ENCODE results near the gene DHDDS. TPM values are rescaled to one million over a fixed set of nuclear protein-coding genes. Genes with fewer than 3 reads are reported as not detected.

DHDDS gene
- total RNA-seq, 1 donor from 2014 or later = 25.7 TPM

DNA sequence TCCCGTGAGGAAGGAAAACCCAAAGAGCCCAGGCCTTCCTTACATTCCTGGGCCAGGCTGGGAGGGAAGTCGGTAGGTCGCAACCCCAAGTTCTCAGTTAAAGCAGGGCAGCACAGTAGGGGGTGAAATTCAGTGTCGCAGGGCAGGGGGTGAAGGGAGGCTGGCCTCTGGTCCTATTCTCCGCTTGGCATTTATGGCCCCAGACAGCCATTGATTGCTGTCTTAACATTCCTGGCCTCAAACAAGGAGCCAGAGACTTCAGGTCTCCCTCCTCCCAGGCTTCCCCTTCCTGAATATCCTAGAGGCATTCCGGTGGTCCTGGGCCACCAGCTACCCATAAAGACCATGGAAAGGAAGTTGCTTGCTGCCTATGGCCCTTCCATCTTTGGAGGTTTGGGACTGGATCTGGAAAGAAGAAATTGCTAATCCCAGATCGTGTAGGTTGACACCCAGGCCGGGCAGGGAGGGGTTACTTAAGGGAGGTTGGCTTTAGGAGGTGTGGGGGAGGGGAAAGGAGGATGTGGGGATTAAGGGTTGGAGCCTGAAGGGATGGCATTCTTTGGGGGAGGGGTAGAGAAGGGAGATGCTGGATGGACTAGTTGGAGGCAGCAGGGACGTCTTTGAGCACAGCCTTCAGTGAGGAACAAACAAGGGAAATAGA lies 19.8 kb upstream of the DHDDS start:
- no peak for ATAC-seq
- intact Hi-C loops (cut with DNase I) = no loop called here
- no peak for DNase-seq (ENCODE audit: missing footprints)

DNA sequence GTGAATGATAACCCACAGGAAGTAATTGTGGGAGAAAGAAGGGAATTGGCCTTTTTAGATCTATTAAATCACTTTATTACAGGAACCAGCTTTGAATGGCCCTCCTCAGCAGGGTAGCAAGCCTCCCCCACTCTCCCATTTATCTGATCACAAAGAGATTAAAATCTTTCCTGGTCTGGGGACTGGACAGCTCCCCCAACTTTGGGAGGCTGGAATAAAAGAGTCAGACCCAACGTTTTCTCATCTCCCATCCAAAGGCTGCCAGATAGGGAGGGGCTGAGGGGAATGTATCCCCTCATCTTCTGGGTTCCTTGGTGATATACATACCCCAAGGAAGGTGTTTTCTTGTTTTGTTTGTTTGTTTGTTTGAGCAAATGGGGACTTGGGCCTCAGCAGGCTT lies 19.1 kb upstream of the DHDDS start:
- ATAC-seq = no peak
- DNase-seq (ENCODE audit: missing footprints) = no peak
- intact Hi-C loops (cut with DNase I) = no loop called here

DNA sequence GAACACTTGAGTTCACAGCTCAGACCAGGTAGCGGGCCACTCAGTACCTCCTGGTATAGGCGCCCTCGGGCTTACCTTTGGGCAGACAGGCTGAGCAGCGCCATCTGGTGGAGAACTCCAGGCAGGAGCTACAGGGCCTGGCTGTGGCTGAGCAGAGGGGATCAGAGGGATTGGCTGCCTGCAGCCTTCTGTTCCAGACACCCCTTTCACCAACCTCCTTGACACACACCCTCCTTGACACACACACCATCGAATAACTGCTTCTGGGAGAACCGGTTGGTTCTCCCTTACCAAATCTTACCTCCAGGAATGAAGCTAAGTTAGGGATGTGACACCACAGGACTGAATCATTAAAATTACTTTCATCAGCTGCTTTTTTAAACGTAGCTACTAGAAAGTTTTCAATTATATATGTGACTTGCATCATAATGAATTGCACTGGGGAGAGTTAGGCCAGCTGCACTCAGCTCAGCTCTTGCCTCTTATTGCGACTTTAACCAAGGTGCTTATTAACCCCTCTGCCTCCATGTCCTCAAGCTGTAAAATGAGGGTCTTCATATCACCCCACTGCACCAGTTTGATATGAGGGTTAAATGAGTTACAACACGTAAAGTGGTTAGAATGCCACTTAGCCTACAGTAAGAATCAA lies 14.9 kb upstream of the DHDDS start:
- ATAC-seq = peak; percentile 65
- intact Hi-C loops (cut with DNase I) = no loop called here
- peak; percentile 82 for DNase-seq (ENCODE audit: missing footprints)

DNA sequence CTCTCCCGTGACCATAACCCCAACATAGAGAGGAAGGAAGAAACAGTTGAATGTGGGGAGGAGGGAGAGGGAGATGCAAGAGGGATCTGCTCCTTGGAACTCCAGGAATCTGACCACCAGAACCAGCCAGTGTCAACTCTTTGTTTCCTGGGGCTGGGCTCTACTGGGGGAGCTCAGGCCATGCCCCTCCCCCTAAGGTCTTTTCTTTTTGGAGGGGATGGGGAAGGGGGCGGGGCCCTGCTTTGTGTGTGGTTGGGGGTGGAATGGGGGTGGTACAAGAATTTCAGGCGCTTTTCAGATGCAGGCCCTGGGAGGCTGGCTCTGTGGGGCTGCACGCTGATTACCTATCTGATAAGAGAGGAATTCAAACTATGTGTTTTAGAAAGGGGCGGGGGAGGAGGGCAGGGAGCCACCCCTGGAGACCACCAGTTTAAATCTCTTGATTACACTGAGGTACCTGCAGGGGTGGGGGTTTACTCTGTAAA lies 13.2 kb upstream of the DHDDS start:
- DNase-seq (ENCODE audit: missing footprints) (no peak), ATAC-seq (no peak)
- intact Hi-C loops (cut with DNase I) = no loop called here

DNA sequence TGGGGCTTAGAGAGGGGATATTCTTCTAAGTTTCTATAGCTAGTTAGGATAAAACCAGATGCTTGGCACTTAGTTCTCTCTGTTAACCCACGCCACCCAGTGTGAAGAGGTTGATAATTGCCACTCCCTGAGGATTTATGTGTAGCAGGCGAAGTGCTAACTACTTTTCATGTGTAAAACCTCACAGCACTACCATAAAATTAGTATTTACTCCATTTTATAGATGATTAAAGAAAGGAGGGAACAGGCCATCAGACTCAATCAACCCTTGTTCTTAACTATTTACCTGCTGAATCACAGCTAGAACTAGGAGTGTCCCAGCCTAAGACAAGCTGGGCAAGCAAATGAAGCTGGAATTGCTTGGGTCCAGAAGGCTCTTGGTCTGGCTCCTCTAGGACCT lies 12.6 kb upstream of the DHDDS start:
- ATAC-seq (no peak), DNase-seq (ENCODE audit: missing footprints) (no peak)
- intact Hi-C loops (cut with DNase I) = no loop called here

DNA sequence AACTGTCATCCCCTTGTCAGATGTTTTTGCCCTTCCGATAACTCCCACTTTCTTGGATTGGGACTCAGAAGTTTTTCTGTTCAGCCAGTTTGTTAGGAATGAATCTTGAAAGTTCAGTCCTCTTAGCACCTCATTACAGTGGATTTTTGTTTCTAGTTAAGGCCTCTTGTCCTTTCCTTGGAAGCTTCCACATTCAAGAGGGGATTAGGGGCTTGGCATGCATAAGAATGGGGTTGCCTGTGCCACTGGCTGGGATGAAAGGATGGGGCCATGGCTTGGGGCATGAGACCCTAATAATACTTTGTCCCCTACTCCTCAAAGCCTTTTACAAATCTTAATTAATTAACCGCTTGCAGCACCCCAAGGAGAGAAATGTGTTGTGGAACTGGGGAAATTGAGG lies 2.4 kb upstream of the DHDDS start:
- DNase-seq (ENCODE audit: missing footprints) (no peak), ATAC-seq (no peak)

DNA sequence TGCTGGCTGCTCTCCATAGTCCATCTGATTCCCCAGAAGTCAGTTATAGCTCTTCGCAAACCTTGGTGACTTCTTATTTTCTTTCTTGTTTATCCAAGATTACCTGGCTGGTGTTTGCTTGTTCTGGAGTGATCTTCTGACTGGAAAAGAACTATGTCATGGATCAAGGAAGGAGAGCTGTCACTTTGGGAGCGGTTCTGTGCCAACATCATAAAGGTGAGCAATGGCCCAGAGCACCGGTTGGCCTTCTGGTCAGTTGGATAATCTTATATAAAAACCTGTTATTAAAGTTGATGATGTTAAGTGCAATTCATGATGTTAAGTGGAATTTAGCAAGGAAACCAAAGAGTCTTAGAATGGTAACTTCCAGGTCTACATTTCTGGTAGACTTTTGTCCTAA lies 672 bp downstream of the DHDDS start:
- intact Hi-C loops (cut with DNase I) = no loop called here
- DNase-seq (ENCODE audit: missing footprints) (no peak), ATAC-seq (no peak)

More for the DNA sequence above, 2.4 kb upstream of the DHDDS start:
- intact Hi-C loops (cut with DNase I) = no loop called here

DNA sequence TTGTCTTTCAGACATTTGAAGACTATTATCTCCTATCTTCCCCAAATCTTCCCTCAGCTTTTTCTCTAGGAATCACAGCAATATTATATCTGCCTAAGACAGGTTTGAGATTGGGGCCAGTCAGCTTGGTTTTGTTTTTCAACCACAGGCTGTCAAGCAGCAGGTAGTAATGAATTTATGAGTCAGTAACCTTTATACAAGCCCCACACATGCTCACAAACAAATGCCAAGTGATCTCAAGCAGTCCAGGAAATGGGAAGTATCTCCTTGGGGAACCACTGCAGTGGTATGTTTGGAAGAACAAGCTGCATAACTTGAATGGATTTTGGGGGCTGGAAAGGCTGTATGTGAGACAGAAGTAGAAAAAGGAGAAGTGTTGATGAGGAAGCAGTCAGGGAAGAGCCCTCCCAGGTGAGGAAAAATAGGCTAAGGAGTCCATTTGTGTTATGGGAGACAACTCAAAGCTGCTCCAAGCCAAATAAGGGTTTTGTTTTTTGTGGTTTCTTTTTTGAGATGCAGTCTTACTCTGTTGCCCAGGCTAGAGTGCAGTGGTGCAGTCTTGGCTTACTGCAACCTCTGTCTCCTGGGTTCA lies 2.1 kb downstream of the DHDDS start:
- intact Hi-C loops (cut with DNase I) = no loop called here
- no peak for ATAC-seq
- no peak for DNase-seq (ENCODE audit: missing footprints)

DNA sequence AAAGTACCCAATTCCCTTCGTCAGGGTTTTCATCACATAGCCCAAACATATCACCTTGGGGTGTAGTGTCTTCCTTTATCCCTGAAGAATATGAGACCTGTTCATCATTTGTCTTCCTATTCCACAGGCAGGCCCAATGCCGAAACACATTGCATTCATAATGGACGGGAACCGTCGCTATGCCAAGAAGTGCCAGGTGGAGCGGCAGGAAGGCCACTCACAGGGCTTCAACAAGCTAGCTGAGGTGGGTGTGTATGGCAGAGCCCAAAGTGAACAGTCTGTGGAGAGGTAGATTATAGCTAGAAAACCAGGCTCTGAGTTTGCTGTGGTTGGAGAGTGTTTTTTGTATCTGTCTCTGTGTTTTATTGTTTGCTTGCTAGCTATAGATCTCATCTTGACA lies 5.9 kb downstream of the DHDDS start:
- DNase-seq (ENCODE audit: missing footprints) (no peak), ATAC-seq (no peak)
- intact Hi-C loops (cut with DNase I) = no loop called here

DNA sequence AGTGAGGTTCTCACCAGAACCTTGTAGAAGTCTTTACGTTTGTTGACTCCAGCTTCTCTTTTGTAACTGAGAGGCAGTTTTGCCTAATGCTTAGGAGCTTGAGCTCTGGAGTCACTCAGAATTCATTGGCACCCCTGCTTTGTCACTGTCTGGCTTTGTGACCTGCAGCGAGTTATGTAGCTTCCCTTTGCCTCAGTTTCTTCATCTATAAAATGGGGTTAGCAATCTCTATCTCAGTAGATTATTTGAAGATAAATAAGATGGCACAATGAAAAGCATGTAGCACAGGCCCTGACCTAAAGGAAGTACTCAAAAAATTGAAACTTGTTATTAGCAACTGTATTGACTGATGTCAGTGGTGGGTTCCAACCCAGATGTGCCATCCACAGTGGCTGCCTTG lies 8.1 kb downstream of the DHDDS start:
- DNase-seq (ENCODE audit: missing footprints) (no peak), ATAC-seq (no peak)
- intact Hi-C loops (cut with DNase I) = no loop called here

DNA sequence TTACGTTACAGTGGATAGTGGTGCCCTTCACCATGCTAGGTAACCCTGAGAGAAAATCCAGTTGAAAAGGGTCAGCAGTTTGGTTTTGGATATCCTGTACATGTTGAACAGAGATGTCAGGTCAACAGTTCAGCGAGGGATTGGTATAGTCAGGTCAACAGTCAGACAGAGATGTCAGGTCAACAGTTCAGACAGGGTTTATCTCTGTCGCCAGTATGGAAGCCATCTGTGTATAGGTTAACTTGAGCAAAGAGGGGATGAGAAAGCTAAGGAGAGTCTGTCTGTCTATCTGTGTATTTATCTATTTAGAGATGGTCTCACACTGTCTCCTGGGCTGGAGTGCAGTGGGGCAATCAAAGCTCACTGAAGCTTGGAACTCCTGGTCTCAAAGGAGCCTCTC lies 17.7 kb downstream of the DHDDS start:
- ATAC-seq = no peak
- intact Hi-C loops (cut with DNase I) = no loop called here
- no peak for DNase-seq (ENCODE audit: missing footprints)

DNA sequence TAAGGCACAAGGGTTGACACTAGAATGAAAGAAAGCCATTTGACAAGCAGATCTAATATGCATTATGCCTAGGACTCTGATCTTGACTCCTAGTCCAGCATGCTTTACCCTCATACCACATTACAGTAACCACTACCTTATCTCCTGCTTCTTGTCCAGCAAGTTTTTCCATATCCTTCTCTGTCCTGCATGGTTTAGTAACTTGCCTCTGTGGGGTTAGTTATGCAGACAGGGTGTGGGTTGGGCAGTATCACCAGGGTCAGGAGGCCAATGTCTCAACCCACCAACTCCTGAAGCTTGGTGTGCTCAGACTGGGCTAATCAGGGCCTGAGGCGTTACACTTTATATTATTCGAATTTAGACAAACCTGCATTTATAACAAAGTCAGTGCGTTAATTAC lies 18.8 kb downstream of the DHDDS start:
- intact Hi-C loops (cut with DNase I) = no loop called here
- no peak for ATAC-seq
- no peak for DNase-seq (ENCODE audit: missing footprints)

DNA sequence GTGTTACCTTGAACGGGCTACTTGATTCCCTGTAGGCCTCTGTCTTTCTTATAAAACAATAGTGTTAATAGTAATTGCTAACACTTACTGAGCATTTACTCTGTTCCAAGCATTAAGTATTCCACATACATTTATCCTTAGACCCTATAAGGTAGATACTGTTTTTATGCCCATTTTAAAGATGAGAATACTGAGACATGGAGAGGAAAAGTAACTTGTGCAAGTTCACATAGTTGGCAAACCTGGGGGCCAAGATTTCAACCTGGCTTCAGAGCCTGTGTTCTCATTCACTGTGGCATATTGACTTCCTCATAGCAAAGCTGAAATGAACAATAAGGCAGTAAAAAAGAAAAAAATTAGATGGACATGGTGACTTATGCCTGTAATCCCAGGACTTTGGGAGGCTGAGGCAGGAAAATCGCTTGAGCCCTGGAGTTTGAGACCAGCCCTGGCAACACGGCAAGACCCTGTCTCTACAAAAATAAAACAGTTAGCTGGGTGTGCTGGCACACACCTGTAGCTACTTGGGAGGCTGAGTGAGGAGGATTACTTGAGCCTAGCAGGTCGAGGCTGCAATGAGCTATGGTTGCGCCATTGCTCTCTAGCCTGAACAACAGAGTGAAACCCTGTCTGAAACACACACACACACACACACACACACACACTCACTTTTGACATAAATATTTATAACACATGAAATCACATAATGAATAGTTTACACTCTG lies 20.5 kb downstream of the DHDDS start:
- ATAC-seq = no peak
- no peak for DNase-seq (ENCODE audit: missing footprints)
- intact Hi-C loops (cut with DNase I) = no loop called here

DNA sequence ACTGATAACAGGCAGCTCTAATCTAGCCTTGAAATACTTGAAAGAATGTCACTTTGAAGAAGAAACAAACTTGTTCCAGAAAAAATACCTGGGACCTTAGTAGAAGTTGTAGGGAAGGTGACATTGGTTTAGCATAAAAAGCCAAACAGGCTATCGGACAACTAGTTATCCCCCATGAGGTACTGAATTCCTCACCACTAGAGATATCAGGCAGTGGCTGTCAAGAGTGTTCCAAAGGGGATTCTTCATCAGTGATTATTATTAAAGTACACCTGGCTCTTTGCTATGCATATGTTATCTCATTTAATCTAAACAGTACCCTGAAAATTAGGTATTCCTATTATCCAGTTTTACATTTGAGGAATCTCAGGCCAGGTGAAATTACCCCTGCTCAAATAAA lies 27.0 kb downstream of the DHDDS start:
- ATAC-seq (peak; percentile 10), DNase-seq (ENCODE audit: missing footprints) (no peak)
- intact Hi-C loops (cut with DNase I) = no loop called here

DNA sequence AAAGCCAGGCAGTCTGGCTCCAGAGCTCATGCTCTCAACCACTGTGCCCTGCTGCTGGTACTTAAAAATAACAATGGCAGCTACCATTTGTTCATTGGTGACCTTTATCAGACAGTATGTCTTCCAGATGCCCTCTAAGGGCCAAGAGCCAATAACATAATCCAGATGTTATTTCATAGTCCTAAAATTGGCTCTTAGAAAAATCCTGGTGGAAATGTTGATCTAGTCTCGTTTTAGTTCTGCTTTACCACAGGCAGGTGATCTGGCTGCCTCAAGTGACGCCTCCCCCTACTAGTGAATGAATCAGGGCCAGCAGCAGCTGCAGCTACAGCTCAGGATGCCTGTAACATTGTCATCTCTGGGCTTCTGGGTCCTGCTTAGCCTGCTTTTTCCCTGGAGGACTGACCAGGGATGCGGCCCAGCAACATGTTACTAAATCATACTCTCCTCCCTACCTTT lies 27.5 kb downstream of the DHDDS start:
- intact Hi-C loops (cut with DNase I) = no loop called here
- ATAC-seq = peak; percentile 81
- DNase-seq (ENCODE audit: missing footprints) = no peak

DNA sequence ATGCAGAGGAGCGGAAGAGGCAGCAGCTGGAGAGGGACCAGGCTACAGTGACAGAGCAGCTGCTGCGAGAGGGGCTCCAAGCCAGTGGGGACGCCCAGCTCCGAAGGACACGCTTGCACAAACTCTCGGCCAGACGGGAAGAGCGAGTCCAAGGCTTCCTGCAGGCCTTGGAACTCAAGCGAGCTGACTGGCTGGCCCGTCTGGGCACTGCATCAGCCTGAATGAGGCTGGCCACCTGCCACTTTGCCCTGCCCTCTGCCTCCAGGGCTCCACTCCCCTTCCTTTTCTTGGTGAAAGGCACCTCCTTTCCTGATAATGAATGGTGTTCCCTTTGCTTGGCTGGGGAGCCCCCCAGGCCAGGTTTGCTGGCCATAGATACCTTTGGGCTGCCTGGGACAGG lies 36.8 kb downstream of the DHDDS start:
- DNase-seq (ENCODE audit: missing footprints) (no peak), ATAC-seq (no peak)
- intact Hi-C loops (cut with DNase I) = no loop called here

DNA sequence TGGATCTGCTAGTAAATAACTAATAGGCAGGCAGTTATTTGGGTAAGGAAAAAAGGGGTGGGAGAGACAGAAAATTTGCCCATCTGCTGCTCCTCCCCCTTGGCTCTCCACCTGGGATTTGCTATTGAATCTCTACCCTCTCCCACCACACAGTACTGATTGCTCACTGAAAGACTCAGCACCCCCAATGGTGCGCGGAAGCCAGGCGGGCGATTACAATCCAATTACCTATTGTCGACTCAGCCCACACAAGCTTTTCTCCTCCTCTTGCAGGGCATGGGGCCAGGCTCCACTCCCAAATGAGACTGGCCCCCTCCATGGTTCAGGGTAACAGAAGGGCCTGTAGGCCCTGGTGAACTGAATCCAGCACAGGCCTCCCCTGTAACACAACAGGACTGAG lies 37.4 kb downstream of the DHDDS start:
- ATAC-seq (no peak), DNase-seq (ENCODE audit: missing footprints) (no peak)
- intact Hi-C loops (cut with DNase I) = no loop called here

DNA sequence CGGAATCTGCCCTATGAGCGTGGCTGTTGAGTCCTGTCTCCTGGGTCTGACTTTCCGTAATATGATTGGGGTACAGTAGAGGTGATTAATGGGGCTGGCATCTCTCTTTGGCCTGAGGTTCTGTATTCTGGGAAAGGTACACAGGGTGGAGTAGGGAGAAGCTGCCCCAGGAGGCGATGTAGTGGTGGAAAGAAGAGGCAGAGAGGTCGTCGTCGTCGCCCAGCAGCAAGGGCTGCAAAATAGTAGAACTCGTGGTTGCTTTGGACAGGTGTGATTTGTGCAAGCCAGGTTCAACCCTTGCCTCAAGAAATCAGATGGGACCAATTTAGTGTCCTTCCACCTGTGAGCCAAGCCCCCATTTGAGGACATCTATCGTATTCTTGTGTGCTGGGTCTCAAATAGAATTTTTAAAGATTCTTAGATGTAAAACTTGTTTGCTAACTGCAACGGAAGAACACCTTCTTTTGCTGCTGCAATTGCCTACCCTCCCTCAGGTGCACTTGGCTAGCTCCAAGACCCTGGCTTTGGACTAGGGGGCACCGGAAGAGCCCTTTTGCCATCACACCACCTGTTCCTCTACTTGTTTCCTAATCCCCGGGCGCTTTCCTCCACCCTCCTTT lies 38.9 kb downstream of the DHDDS start:
- ATAC-seq (no peak), DNase-seq (ENCODE audit: missing footprints) (no peak)
- intact Hi-C loops (cut with DNase I) = no loop called here
